ENCODE data around the gene CCDC33. TPM values are rescaled to one million over a fixed set of nuclear protein-coding genes. Genes with fewer than 3 reads are reported as not detected.
A peak's percentile ranks its signal among the peaks of the same experiment; 100 is the strongest.

CCDC33 gene
- total RNA-seq, 1 donor from 2014 or later, result not detected

GRCh38 chr15:74374648-74375302 is 138.6 kb downstream of the CCDC33 start:
- TF ChIP-seq CTCF (IDR thresholded peaks at IDR 0.05), result no peak
- DNase-seq (ENCODE audit: extremely low spot score, unreplicated experiment), result no peak

GRCh38 chr15:74375303-74375693 is 139.2 kb downstream of the CCDC33 start:
- H3K27ac Mint-ChIP-seq (ENCODE audit: unreplicated experiment), result no peak overlapping the region
- peak; percentile 89 for TF ChIP-seq CTCF (IDR thresholded peaks at IDR 0.05)
- peaks cover 14% of the 10 kb centered on the region for H3K4me1 Mint-ChIP-seq (ENCODE audit: unreplicated experiment)
- H3K36me3 Mint-ChIP-seq (ENCODE audit: unreplicated experiment), result no peaks in the 10 kb centered on the region
- peak; percentile 92 for DNase-seq (ENCODE audit: extremely low spot score, unreplicated experiment)
- peaks cover 24% of the 10 kb centered on the region for H3K27me3 Mint-ChIP-seq (ENCODE audit: unreplicated experiment)
- peak overlapping the region; percentile 65 for H3K4me3 Mint-ChIP-seq (ENCODE audit: unreplicated experiment)
- H3K9me3 Mint-ChIP-seq (ENCODE audit: unreplicated experiment), result no peaks in the 10 kb centered on the region

More at GRCh38 chr15:74374648-74375302, 138.6 kb downstream of the CCDC33 start:
- Mint-ChIP-seq H3K27me3 (ENCODE audit: unreplicated experiment) (peaks cover 27% of the 10 kb centered on the region), H3K4me1 (ENCODE audit: unreplicated experiment) (peaks cover 14% of the 10 kb centered on the region), H3K36me3 (ENCODE audit: unreplicated experiment) (no peaks in the 10 kb centered on the region), H3K9me3 (ENCODE audit: unreplicated experiment) (no peaks in the 10 kb centered on the region), H3K4me3 (ENCODE audit: unreplicated experiment) (peak overlapping the region; percentile 65), H3K27ac (ENCODE audit: unreplicated experiment) (no peak overlapping the region)

DNA sequence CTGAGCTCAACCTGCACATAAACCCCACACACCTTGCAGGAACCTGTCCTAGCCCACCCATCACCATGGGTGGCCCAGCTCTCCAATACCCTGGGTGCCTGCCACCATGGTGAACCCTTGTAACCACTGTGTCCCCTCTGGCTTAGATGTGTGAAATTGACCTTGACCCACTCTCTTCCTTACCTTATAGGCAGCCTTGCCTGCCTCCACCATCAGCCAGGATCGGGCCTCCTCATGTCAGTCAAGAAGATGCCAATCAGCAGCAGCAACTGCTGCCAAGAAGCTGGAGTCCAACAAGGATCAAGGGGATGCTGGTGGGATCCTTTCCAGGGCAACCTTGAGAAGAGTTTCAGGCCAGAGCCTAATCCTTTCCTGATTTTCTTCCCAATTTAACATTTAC is 140.1 kb downstream of the CCDC33 start:
- no peak overlapping the region for H3K4me3 Mint-ChIP-seq (ENCODE audit: unreplicated experiment)

GRCh38 chr15:74376825-74377581 is 140.9 kb downstream of the CCDC33 start:
- Mint-ChIP-seq H3K4me3 (ENCODE audit: unreplicated experiment) (no peak overlapping the region), H3K4me1 (ENCODE audit: unreplicated experiment) (peaks cover 14% of the 10 kb centered on the region), H3K27me3 (ENCODE audit: unreplicated experiment) (peaks cover 10% of the 10 kb centered on the region), H3K27ac (ENCODE audit: unreplicated experiment) (no peak overlapping the region), H3K9me3 (ENCODE audit: unreplicated experiment) (no peaks in the 10 kb centered on the region), H3K36me3 (ENCODE audit: unreplicated experiment) (no peaks in the 10 kb centered on the region)
- TF ChIP-seq CTCF (IDR thresholded peaks at IDR 0.05), result no peak
- no peak for DNase-seq (ENCODE audit: extremely low spot score, unreplicated experiment)

More for the DNA sequence above, 140.1 kb downstream of the CCDC33 start:
- Mint-ChIP-seq H3K27ac (ENCODE audit: unreplicated experiment) (no peak overlapping the region), H3K9me3 (ENCODE audit: unreplicated experiment) (no peaks in the 10 kb centered on the region), H3K36me3 (ENCODE audit: unreplicated experiment) (no peaks in the 10 kb centered on the region), H3K4me1 (ENCODE audit: unreplicated experiment) (peaks cover 14% of the 10 kb centered on the region), H3K27me3 (ENCODE audit: unreplicated experiment) (peaks cover 15% of the 10 kb centered on the region)
- no peak for TF ChIP-seq CTCF (IDR thresholded peaks at IDR 0.05)
- DNase-seq (ENCODE audit: extremely low spot score, unreplicated experiment), result no peak

Measured in osteocyte (in vitro differentiated cells).